Nephron (organoid): ENCODE data around the gene ATG13.
A peak's percentile ranks its signal among the peaks of the same experiment; 100 is the strongest.

Experiments used
- H3K27ac Mint-ChIP-seq, 3 experiments: 2 replicates each; pipeline ENCODE4 v1.8.0; 2020; ENCODE audit warnings: mixed read lengths in 3 of 3, mild to moderate bottlenecking in 2 of 3, moderate library complexity in 1 of 3
- H3K27me3 Mint-ChIP-seq: 2 replicates; pipeline ENCODE4 v1.8.0; 2021; ENCODE audit warnings: low read depth, mild to moderate bottlenecking, moderate library complexity, mixed read lengths
- H3K36me3 Mint-ChIP-seq: 2 replicates; pipeline ENCODE4 v1.8.0; 2020; ENCODE audit warnings: low read depth, mixed read lengths
- H3K4me1 Mint-ChIP-seq: 2 replicates; pipeline ENCODE4 v1.8.0; 2020; ENCODE audit warnings: mixed read lengths
- H3K4me3 Mint-ChIP-seq, 3 experiments: 2 replicates each; pipeline ENCODE4 v1.8.0; 2020; ENCODE audit warnings: mild to moderate bottlenecking in 3 of 3, mixed read lengths in 3 of 3, moderate library complexity in 2 of 3
- H3K9me3 Mint-ChIP-seq: 2 replicates; pipeline ENCODE4 v1.8.0; 2020; ENCODE audit warnings: mixed read lengths
- TF ChIP-seq, protein P1 (sequence below), 3 experiments: fragments of 200-600 bp; sonication (generic); IDR thresholded peaks; one replicate each; pipeline ENCODE4 v1.5.0; 2021; ENCODE audit warnings: antibody characterized with exemption in 3 of 3; ENCODE audit not compliant: unreplicated experiment in 3 of 3

Gene ATG13

DNA sequence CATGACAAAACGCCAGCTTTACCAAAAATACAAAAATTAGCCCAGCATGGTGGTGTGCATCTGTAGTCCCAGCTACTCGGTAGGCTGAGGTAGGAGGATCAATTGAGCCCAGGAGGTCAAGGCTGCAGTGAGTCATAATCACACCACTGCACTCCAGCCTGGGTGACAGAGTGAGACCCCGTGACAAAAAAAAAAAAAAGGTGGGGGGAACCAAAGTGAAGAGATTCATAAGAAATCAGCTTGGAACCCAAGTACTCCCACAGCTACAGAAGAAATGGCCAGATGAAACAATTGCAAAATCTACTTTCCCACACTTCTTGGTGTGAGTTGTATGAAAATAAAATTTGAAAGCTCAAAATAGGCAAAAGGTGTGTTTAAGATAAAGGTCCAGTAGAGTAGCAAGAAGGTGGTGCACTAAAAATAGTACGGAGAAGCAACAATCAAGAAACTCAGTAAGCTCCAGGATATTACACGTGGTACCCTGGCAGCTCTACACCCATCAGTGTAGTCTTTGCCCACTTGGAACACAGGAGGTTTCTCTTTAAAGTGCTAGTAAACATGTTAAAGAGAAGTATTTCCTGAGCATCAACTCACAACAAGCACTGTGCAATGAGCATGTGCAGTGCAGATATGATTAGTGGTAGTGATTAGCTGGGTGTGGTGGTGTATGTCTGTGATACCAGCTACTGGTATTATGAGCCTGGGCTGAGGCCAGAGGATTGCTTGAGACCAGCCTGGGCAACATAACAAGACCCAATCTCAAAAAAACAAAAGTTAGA lies 5.6 kb upstream of the ATG13 start:
- TF ChIP-seq, protein P1, sequence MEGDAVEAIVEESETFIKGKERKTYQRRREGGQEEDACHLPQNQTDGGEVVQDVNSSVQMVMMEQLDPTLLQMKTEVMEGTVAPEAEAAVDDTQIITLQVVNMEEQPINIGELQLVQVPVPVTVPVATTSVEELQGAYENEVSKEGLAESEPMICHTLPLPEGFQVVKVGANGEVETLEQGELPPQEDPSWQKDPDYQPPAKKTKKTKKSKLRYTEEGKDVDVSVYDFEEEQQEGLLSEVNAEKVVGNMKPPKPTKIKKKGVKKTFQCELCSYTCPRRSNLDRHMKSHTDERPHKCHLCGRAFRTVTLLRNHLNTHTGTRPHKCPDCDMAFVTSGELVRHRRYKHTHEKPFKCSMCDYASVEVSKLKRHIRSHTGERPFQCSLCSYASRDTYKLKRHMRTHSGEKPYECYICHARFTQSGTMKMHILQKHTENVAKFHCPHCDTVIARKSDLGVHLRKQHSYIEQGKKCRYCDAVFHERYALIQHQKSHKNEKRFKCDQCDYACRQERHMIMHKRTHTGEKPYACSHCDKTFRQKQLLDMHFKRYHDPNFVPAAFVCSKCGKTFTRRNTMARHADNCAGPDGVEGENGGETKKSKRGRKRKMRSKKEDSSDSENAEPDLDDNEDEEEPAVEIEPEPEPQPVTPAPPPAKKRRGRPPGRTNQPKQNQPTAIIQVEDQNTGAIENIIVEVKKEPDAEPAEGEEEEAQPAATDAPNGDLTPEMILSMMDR (IDR thresholded peaks at IDR 0.05; ENCODE audit: unreplicated experiment in 3 of 3): no peak
- Mint-ChIP-seq H3K27me3 (no peaks in the 10 kb centered on the region), H3K27ac (peak overlapping the region in 1 of 3 experiments; percentile 25), H3K4me3 (no peak overlapping the region), H3K36me3 (no peaks in the 10 kb centered on the region), H3K9me3 (no peaks in the 10 kb centered on the region), H3K4me1 (peaks cover 11% of the 10 kb centered on the region)

DNA sequence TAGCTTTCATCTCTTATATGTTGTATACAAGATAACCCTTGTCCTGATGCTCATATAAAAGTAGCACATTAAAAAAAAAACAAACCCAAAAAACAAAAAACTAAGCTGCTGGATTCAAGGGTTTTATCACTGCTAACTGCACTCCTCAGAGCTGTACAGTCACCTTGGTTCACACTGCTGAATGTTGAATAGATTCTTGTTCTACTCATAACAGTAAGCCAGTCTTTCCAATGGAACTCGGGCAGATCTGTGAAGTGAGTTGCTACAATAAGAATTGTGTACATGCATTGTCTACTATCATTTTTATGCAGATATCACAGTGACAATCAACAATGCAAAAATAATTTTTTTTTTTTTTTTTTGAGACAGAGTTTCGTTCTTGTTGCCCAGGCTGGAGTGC lies 5.0 kb upstream of the ATG13 start:
- Mint-ChIP-seq H3K4me3 (no peak overlapping the region), H3K9me3 (no peaks in the 10 kb centered on the region), H3K27me3 (no peaks in the 10 kb centered on the region), H3K36me3 (no peaks in the 10 kb centered on the region), H3K27ac (no peak overlapping the region), H3K4me1 (peaks cover 14% of the 10 kb centered on the region)
- TF ChIP-seq, protein P1 (IDR thresholded peaks at IDR 0.05; ENCODE audit: unreplicated experiment in 3 of 3): no peak

DNA sequence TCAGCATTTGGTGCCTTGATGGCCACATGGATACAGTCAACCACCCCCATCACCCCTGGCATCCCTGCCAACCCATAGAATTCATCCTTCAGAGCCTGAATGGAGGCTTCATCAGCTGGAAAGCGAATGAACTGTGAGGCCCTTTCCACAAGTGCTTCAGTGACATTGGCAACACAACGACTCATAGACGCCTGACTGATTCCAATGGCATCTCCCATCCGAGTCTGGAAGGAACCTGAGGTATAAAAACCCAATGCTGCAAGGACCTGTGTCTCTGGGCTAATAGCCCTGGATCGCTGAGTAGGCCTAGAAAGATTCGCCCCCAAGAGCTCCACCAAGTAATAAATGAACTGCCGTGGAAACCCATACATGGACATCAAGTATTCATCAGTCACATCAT lies 1.6 kb upstream of the ATG13 start:
- peaks cover 7% of the 10 kb centered on the region for H3K36me3 Mint-ChIP-seq
- H3K9me3 Mint-ChIP-seq: no peaks in the 10 kb centered on the region
- H3K4me1 Mint-ChIP-seq: peaks cover 32% of the 10 kb centered on the region
- no peaks in the 10 kb centered on the region for H3K27me3 Mint-ChIP-seq
- TF ChIP-seq, protein P1 (IDR thresholded peaks at IDR 0.05; ENCODE audit: unreplicated experiment in 3 of 3): no peak
- H3K27ac Mint-ChIP-seq: peak overlapping the region in 2 of 3 experiments; percentile 100
- peak overlapping the region; percentile 95 to 97 (median 97) for H3K4me3 Mint-ChIP-seq

DNA sequence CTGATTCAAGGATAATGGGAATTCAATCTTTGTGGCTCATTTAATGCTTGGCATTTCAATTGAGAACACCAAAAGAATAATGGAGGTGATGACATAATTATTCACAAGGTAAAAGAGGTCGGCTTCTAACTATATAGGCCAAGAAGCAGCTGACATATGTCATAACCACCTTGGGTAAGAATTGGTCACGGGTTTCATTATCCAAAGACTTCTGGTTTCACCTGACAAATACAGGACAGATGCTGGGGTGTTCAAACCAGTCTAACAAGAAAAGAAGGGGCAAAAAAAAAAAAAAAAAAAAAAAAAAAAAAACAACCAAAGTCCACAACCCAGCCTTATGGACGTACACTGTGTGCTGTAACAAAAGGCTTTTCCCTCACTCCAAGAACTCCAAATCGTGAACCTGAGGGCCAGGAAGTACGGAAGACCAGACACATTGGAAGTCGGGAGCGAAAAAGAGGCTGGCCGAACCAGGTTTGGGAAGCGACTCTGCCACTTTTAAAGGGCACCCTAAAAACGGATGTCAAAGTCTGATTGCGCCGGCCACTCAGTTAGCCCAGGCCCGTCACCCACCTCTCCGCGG lies 711 bp upstream of the ATG13 start:
- Mint-ChIP-seq H3K4me1 (peaks cover 35% of the 10 kb centered on the region), H3K27ac (peak overlapping the region; percentile 99 to 100 (median 100)), H3K27me3 (no peaks in the 10 kb centered on the region), H3K36me3 (peaks cover 13% of the 10 kb centered on the region), H3K4me3 (peak overlapping the region; percentile 95 to 97 (median 97)), H3K9me3 (no peaks in the 10 kb centered on the region)
- TF ChIP-seq, protein P1 (IDR thresholded peaks at IDR 0.05; ENCODE audit: unreplicated experiment in 3 of 3): no peak

DNA sequence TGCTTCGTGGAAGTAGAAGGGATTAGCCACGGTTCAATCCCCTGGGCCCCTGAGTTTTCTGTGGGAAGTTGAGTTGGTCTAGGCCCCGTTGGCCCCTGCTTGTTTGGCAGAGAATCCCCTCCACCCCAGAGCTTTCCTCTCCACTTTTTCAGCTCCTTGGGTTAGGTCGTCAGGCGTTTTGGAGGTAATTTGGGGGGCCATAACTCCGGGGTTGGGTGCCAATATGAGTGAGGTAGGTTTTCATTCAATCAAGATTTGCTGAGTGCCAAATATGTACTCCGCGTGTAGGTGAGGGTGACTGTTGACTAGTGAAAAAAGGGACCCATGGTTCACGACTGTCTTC lies 590 bp downstream of the ATG13 start:
- TF ChIP-seq, protein P1 (IDR thresholded peaks at IDR 0.05; ENCODE audit: unreplicated experiment in 3 of 3): no peak
- peaks cover 36% of the 10 kb centered on the region for H3K4me1 Mint-ChIP-seq
- H3K4me3 Mint-ChIP-seq: peak overlapping the region; percentile 95 to 97 (median 97)
- H3K27me3 Mint-ChIP-seq: no peaks in the 10 kb centered on the region
- peaks cover 23% of the 10 kb centered on the region for H3K36me3 Mint-ChIP-seq
- H3K27ac Mint-ChIP-seq: peak overlapping the region; percentile 99 to 100 (median 100)
- no peaks in the 10 kb centered on the region for H3K9me3 Mint-ChIP-seq
